ENCODE results near the gene EBF3. TPM values are rescaled to one million over a fixed set of nuclear protein-coding genes. Genes with fewer than 3 reads are reported as not detected.

Gene EBF3
- total RNA-seq, 2 experiments from 2014 or later = not detected

GRCh38 chr10:129941199-129942018 lies 22.7 kb downstream of the EBF3 start:
- Histone ChIP-seq H3K36me3 (ENCODE audit: insufficient read depth, low read length) (no peaks in the 10 kb centered on the region), H3K4me1 (ENCODE audit: insufficient read depth, low read length) (no peaks in the 10 kb centered on the region), H3K9me3 (ENCODE audit: control insufficient read depth in 1 of 2, insufficient read depth in 1 of 2, low read length in 2 of 2) (no peaks in the 10 kb centered on the region), H3K27me3 (ENCODE audit: control insufficient read depth in 1 of 2, insufficient read depth in 2 of 2, low read length in 2 of 2) (peaks cover 0 to 10% of the 10 kb centered on the region in 2 experiments), H3K4me3 (ENCODE audit: low read length) (no peak overlapping the region), H3K27ac (ENCODE audit: low read depth in 1 of 2, low read length in 2 of 2) (no peak overlapping the region)
- ChIA-PET POLR2A (no interaction called here), CTCF (no interaction called here)
- Mint-ChIP-seq H3K9me3 (no peaks in the 10 kb centered on the region), H3K36me3 (ENCODE audit: low read depth) (no peaks in the 10 kb centered on the region), H3K4me1 (ENCODE audit: low read depth) (no peaks in the 10 kb centered on the region), H3K4me3 (no peak overlapping the region), H3K27ac (no peak overlapping the region), H3K27me3 (peaks cover 27% of the 10 kb centered on the region)
- no peak for TF ChIP-seq CTCF (IDR thresholded peaks at IDR 0.05)
- DNase-seq (no peak), ATAC-seq (ENCODE audit: poor library complexity) (no peak)
- intact Hi-C loops (cut with DNase I, micrococcal nuclease) = no loop called here

- no peaks in the 10 kb centered on the region for H3K4me1 Mint-ChIP-seq (ENCODE audit: low read depth)
- DNase-seq (no peak), ATAC-seq (ENCODE audit: poor library complexity) (no peak)
- H3K4me3 Mint-ChIP-seq = no peak overlapping the region
- H3K36me3 Mint-ChIP-seq (ENCODE audit: low read depth) = no peaks in the 10 kb centered on the region
- H3K36me3 ChIP-seq (ENCODE audit: insufficient read depth, low read length) = no peaks in the 10 kb centered on the region
- TF ChIP-seq CTCF (IDR thresholded peaks at IDR 0.05) = no peak
- H3K4me3 ChIP-seq (ENCODE audit: low read length) = no peak overlapping the region
- peaks cover 20% of the 10 kb centered on the region for H3K27me3 Mint-ChIP-seq
- H3K9me3 ChIP-seq (ENCODE audit: control insufficient read depth in 1 of 2, insufficient read depth in 1 of 2, low read length in 2 of 2) = no peaks in the 10 kb centered on the region
- H3K4me1 ChIP-seq (ENCODE audit: insufficient read depth, low read length) = no peaks in the 10 kb centered on the region
- intact Hi-C loops (cut with DNase I, micrococcal nuclease) = no loop called here
- no peaks in the 10 kb centered on the region for H3K9me3 Mint-ChIP-seq
- ChIA-PET POLR2A (no interaction called here), CTCF (no interaction called here)
- H3K27ac Mint-ChIP-seq = no peak overlapping the region
- peaks cover 0 to 10% of the 10 kb centered on the region in 2 experiments for H3K27me3 ChIP-seq (ENCODE audit: control insufficient read depth in 1 of 2, insufficient read depth in 2 of 2, low read length in 2 of 2)
- H3K27ac ChIP-seq (ENCODE audit: low read depth in 1 of 2, low read length in 2 of 2) = no peak overlapping the region
These were observed 23.4 kb downstream of the EBF3 start for GRCh38 chr10:129940617-129941198.

- peaks cover 0 to 10% of the 10 kb centered on the region in 2 experiments for H3K27me3 ChIP-seq (ENCODE audit: control insufficient read depth in 1 of 2, insufficient read depth in 2 of 2, low read length in 2 of 2)
- CTCF ChIA-PET = no interaction called here
- no peak for ATAC-seq (ENCODE audit: poor library complexity)
- peaks cover 12% of the 10 kb centered on the region for H3K27me3 Mint-ChIP-seq
- no peaks in the 10 kb centered on the region for H3K36me3 ChIP-seq (ENCODE audit: insufficient read depth, low read length)
- H3K4me1 Mint-ChIP-seq (ENCODE audit: low read depth) = no peaks in the 10 kb centered on the region
- POLR2A ChIA-PET = no interaction called here
- no peak for DNase-seq
- H3K27ac ChIP-seq (ENCODE audit: low read depth in 1 of 2, low read length in 2 of 2) = no peak overlapping the region
- no peak overlapping the region for H3K4me3 ChIP-seq (ENCODE audit: low read length)
- no peak overlapping the region for H3K4me3 Mint-ChIP-seq
- no peaks in the 10 kb centered on the region for H3K9me3 Mint-ChIP-seq
- H3K27ac Mint-ChIP-seq = no peak overlapping the region
- no peaks in the 10 kb centered on the region for H3K4me1 ChIP-seq (ENCODE audit: insufficient read depth, low read length)
- no peaks in the 10 kb centered on the region for H3K36me3 Mint-ChIP-seq (ENCODE audit: low read depth)
- H3K9me3 ChIP-seq (ENCODE audit: control insufficient read depth in 1 of 2, insufficient read depth in 1 of 2, low read length in 2 of 2) = no peaks in the 10 kb centered on the region
- no peak for TF ChIP-seq CTCF (IDR thresholded peaks at IDR 0.05)
- intact Hi-C loops (cut with DNase I, micrococcal nuclease) = no loop called here
These were observed 24.4 kb downstream of the EBF3 start for GRCh38 chr10:129939416-129940275.
